Panc1 (cell line): ENCODE data around the gene ZSCAN18. TPM values are rescaled to one million over a fixed set of nuclear protein-coding genes. Genes with fewer than 3 reads are reported as not detected.

ENCODE experiments used
- ATAC-seq: fragments of 200-7000 bp; cut with Tn5 transposase; 2 replicates; pipeline ENCODE4 v1.9.1; 2020; ENCODE audit warnings: mild to moderate bottlenecking, moderate library complexity
- BruUV-seq: library from RNA; stranded (reverse); fragments of 400-500 nt; replicated peaks from 2 replicates; lab custom pipeline; 2021; lab: Mats Ljungman, UMichigan
- CTCF ChIA-PET: fragments of 300-600 bp; sonication (Branson Sonifier 250); formaldehyde crosslinking; loops from one replicate; lab custom pipeline; 2022; ENCODE audit warnings: antibody characterized with exemption; lab: Charles Lee
- POLR2A ChIA-PET: fragments of 300-600 bp; sonication (Branson Sonifier 250); formaldehyde crosslinking; loops from one replicate; lab custom pipeline; 2022; ENCODE audit warnings: antibody characterized with exemption; lab: Charles Lee
- DNase-seq: peaks from one replicate; pipeline ENCODE4 v3.0.0-alpha.2; 2010; ENCODE audit warnings: low read depth, low spot score
- H3K27ac ChIP-seq: 2 replicates; pipeline ENCODE4 v1.5.1; 2011; ENCODE audit warnings: mild to moderate bottlenecking, low read length, inconsistent platforms
- H3K27me3 ChIP-seq: fragments of 200-500 bp; sonication (Bioruptor generic); 2 replicates; pipeline ENCODE4 v1.6.0; 2014; ENCODE audit warnings: low read length, inconsistent platforms; ENCODE audit not compliant: control insufficient read depth, insufficient read depth
- H3K36me3 ChIP-seq: fragments of 200-500 bp; sonication (Bioruptor generic); 2 replicates; pipeline ENCODE4 v1.5.1; 2014; ENCODE audit warnings: inconsistent platforms, mild to moderate bottlenecking, low read length, moderate library complexity; ENCODE audit not compliant: control insufficient read depth, insufficient read depth
- H3K4me1 ChIP-seq: 2 replicates; pipeline ENCODE4 v1.5.1; 2011; ENCODE audit warnings: inconsistent platforms, mild to moderate bottlenecking, low read length, moderate library complexity; ENCODE audit not compliant: control insufficient read depth, insufficient read depth
- H3K4me3 ChIP-seq, 2 experiments: 2 replicates each; pipeline ENCODE4 v1.5.1; 2011 to 2012; ENCODE audit warnings: low read depth in 2 of 2, low read length in 2 of 2, mild to moderate bottlenecking in 2 of 2, inconsistent platforms in 1 of 2, moderate library complexity in 1 of 2
- H3K9me3 ChIP-seq: fragments of 200-500 bp; sonication (Bioruptor generic); 2 replicates; pipeline ENCODE4 v1.5.1; 2014; ENCODE audit warnings: low read depth, mild to moderate bottlenecking, inconsistent platforms, low read length, moderate library complexity; ENCODE audit not compliant: control insufficient read depth, insufficient read depth
- CTCF ChIP-seq: fragments of 450-650 bp; IDR thresholded peaks from 2 replicates; pipeline ENCODE4 v1.5.1; 2017; ENCODE audit warnings: mild to moderate bottlenecking
- POLR2AphosphoS5 ChIP-seq: IDR thresholded peaks from 2 replicates; pipeline ENCODE4 v1.6.1; 2012; ENCODE audit warnings: mild to moderate bottlenecking, low read depth, low read length, moderate library complexity
- REST ChIP-seq, 2 experiments: IDR thresholded peaks; 2 replicates each; pipeline ENCODE4 v1.6.1; 2011 to 2012; ENCODE audit warnings: low read depth in 2 of 2, control low read depth in 1 of 2, low read length in 1 of 2, mild to moderate bottlenecking in 1 of 2, moderate library complexity in 1 of 2; ENCODE audit not compliant: insufficient read depth in 1 of 2
- SIN3A ChIP-seq: IDR thresholded peaks from 2 replicates; pipeline ENCODE4 v1.6.1; 2012; ENCODE audit warnings: low read depth, mild to moderate bottlenecking, low read length, moderate library complexity, borderline replicate concordance; ENCODE audit not compliant: insufficient read depth
- TCF7L2 ChIP-seq: IDR thresholded peaks from 2 replicates; pipeline ENCODE4 v1.6.1; 2011; ENCODE audit warnings: mild to moderate bottlenecking, low read depth, low read length, inconsistent platforms
- in situ Hi-C: cut with HindIII; loops from 2 replicates; pipeline ENCODE4 v1.10.0; 2016; ENCODE audit warnings: low sequenced_read_pairs, low pct_unique_long_range_greater_than_20kb
- intact Hi-C: fragments of 100-400 bp; cut with micrococcal nuclease; formaldehyde crosslinking; loops from one replicate; pipeline ENCODE4 v1.10.0; 2022; ENCODE audit not compliant: unreplicated experiment
- total RNA-seq: library from RNA; stranded (reverse); gene quantifications from one replicate; pipeline ENCODE4 v1.2.1, GENCODE V29; 2021; ENCODE audit not compliant: unreplicated experiment

Gene ZSCAN18
- total RNA-seq, 1 experiment from 2014 or later = not detected

- in situ Hi-C loops = no loop called here
- TF ChIP-seq TCF7L2 (no peak), POLR2AphosphoS5 (no peak), CTCF (no peak), SIN3A (no peak), REST (IDR thresholded peaks at IDR 0.05; ENCODE audit: insufficient read depth in 1 of 2, low read depth in 2 of 2, low read length in 1 of 2) (no peak)
- no peak for DNase-seq
Measured at GRCh38 chr19:58044391-58044790, 53.6 kb downstream of the ZSCAN18 start.

GRCh38 chr19:58042495-58043340, 55.3 kb downstream of the ZSCAN18 start:
- H3K4me3 ChIP-seq = no peak overlapping the region
- no peak overlapping the region for H3K27ac ChIP-seq
- intact Hi-C loops = no loop called here
- H3K36me3 ChIP-seq = no peaks in the 10 kb centered on the region
- ChIA-PET CTCF (interaction anchor here (0.5 kb wide), 2 partner anchors 31 to 273 kb away, joined by 3 to 4 read pairs; no protein-coding TSS in a partner anchor), POLR2A (no interaction called here)
- peaks cover 6% of the 10 kb centered on the region; the same call in 1 of the 2 replicates for H3K9me3 ChIP-seq
- in situ Hi-C loops = no loop called here
- BruUV-seq = no TSS peak
- TF ChIP-seq SIN3A = no peak
- no peak for TF ChIP-seq TCF7L2
- TF ChIP-seq CTCF = no peak
- TF ChIP-seq REST (IDR thresholded peaks at IDR 0.05; ENCODE audit: insufficient read depth in 1 of 2, low read depth in 2 of 2, low read length in 1 of 2) = no peak
- TF ChIP-seq POLR2AphosphoS5 = no peak
- ATAC-seq (no peak), DNase-seq (no peak)
- no peaks in the 10 kb centered on the region for H3K27me3 ChIP-seq
- no peaks in the 10 kb centered on the region for H3K4me1 ChIP-seq

More at GRCh38 chr19:58044391-58044790, 53.6 kb downstream of the ZSCAN18 start:
- CTCF ChIA-PET = no interaction called here
- BruUV-seq = no TSS peak
- Histone ChIP-seq H3K4me3 (no peak overlapping the region), H3K27ac (no peak overlapping the region), H3K27me3 (no peaks in the 10 kb centered on the region), H3K36me3 (no peaks in the 10 kb centered on the region), H3K4me1 (no peaks in the 10 kb centered on the region), H3K9me3 (peaks cover 6% of the 10 kb centered on the region; the same call in 1 of the 2 replicates)
- POLR2A ChIA-PET = no interaction called here
- no peak for ATAC-seq
- intact Hi-C loops = no loop called here
